ENCODE measurements around the gene MRPL9.

MRPL9 gene

GRCh38 chr1:151728151-151729054 is 34.9 kb downstream of the MRPL9 start:
- no peak overlapping the region for H3K4me3 ChIP-seq (ENCODE audit: low read length)
- no peak overlapping the region for H3K23ac ChIP-seq (ENCODE audit: low read length)
- no peaks in the 10 kb centered on the region for H3K36me3 ChIP-seq (ENCODE audit: control insufficient read depth, insufficient read depth, low read length)
- H3K4me2 ChIP-seq (ENCODE audit: low read length), result no peak overlapping the region
- no peak overlapping the region for H3K4ac ChIP-seq (ENCODE audit: low read depth, low read length)
- no peak overlapping the region for H3K18ac ChIP-seq (ENCODE audit: low read length)
- H3K27me3 ChIP-seq (ENCODE audit: insufficient read depth, low read length, poor library complexity), result no peaks in the 10 kb centered on the region
- H2BK15ac ChIP-seq (replicated peaks; ENCODE audit: low read depth), result no peak overlapping the region
- H2BK5ac ChIP-seq (ENCODE audit: low read length), result no peak overlapping the region
- H3K79me2 ChIP-seq (ENCODE audit: control insufficient read depth, insufficient read depth, low read length), result no peaks in the 10 kb centered on the region
- H3K4me1 ChIP-seq (ENCODE audit: control insufficient read depth, low read depth, low read length), result peaks cover 1% of the 10 kb centered on the region
- no peak overlapping the region for H3K9ac ChIP-seq (ENCODE audit: low read length)
- WGBS (ENCODE audit: extremely low coverage, insufficient coverage, low lambda C conversion rate), result no CpG with 5 or more reads among the region's 19 CpGs
- no peaks in the 10 kb centered on the region for H3K79me1 ChIP-seq (ENCODE audit: low read length)
- H4K5ac ChIP-seq (ENCODE audit: low read length), result no peak overlapping the region
- no peak overlapping the region for H2BK120ac ChIP-seq (ENCODE audit: low read depth, low read length)
- DNase-seq, result peak; percentile 62
- no peak overlapping the region for H2AK5ac ChIP-seq (ENCODE audit: low read length)
- H4K8ac ChIP-seq (ENCODE audit: low read depth, low read length), result no peak overlapping the region
- peak overlapping the region; percentile 1 for H3K56ac ChIP-seq (ENCODE audit: low read length)
- no peak overlapping the region for H3K27ac ChIP-seq (ENCODE audit: low read depth, low read length)

DNA sequence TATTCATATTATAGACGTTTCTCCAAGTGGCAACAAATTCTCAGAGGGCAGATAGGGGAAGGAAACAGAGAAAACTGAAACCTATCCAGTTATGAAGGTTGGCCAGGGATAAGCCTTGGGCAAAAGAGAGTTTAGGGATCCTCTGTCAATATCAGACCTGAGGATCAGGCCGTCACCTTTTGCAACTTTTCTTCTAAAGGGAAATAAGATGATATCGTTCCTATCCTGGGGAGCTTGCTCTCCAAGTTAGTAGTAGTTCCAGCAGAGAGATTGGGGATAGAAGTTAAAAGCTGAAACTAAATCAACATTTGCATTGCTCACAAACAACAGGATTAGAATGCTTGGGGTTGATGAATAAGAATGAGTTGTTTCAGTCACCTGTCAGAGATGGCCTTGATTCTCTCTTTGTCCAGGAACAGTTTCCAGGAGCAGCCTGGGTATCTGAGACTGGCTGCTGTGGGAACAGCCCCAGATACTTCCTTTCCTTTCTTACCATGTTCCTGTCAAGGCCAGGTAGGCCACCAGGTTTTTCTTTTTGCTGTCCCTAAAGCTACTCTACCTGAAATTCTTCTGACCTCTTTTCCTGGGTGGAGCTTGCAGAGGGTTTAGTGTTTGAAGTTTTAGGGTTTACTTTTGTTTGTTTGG is 39.4 kb downstream of the MRPL9 start:
- no peaks in the 10 kb centered on the region for H3K36me3 ChIP-seq (ENCODE audit: control insufficient read depth, insufficient read depth, low read length)

DNA sequence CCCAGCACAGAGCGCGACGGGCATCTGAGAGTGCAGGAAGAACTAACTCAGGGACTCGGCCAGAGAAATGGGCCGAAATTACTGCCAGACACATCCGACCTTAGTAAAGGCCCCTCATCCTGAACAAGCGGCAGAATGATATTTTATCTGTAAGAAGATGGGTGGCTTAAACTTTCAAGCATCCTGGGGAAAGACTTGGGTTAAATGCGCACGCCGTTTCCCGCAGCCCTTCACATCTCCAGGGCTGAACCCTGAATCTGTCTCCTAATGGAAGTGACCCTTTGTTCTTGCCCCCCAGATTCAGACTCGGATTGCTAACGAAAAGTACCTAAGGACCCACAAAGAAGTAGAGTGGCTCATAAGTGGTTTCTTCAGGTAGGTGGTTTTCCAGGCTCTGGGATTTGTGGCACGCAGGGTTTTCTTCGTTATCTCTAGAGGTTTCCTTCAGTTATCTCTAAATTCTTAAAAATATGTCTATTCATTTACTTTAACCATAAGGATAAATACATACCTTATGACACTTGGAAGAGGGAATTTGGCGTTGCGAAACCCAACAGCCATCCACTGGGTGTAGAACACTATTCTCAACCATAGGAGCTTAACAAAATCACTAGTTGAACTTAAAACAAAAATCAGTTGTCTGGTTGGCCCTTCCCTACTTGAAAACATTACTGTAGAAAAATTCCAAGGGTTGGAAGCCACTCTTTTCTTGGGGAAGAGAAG is 41.3 kb downstream of the MRPL9 start:
- Histone ChIP-seq H3K18ac (ENCODE audit: low read length) (no peak overlapping the region), H4K5ac (ENCODE audit: low read length) (no peak overlapping the region), H2BK15ac (replicated peaks; ENCODE audit: low read depth) (no peak overlapping the region), H2BK120ac (ENCODE audit: low read depth, low read length) (no peak overlapping the region), H3K9ac (ENCODE audit: low read length) (no peak overlapping the region), H3K56ac (ENCODE audit: low read length) (no peak overlapping the region), H3K4me1 (ENCODE audit: control insufficient read depth, low read depth, low read length) (peaks cover 2% of the 10 kb centered on the region), H3K79me1 (ENCODE audit: low read length) (no peaks in the 10 kb centered on the region), H2AK5ac (ENCODE audit: low read length) (no peak overlapping the region), H3K4me3 (ENCODE audit: low read length) (no peak overlapping the region), H3K4me2 (ENCODE audit: low read length) (peak overlapping the region; percentile 40), H3K79me2 (ENCODE audit: control insufficient read depth, insufficient read depth, low read length) (no peaks in the 10 kb centered on the region), H3K4ac (ENCODE audit: low read depth, low read length) (no peak overlapping the region), H3K27me3 (ENCODE audit: insufficient read depth, low read length, poor library complexity) (peaks cover 16% of the 10 kb centered on the region), H3K27ac (ENCODE audit: low read depth, low read length) (no peak overlapping the region), H2BK5ac (ENCODE audit: low read length) (no peak overlapping the region), H3K36me3 (ENCODE audit: control insufficient read depth, insufficient read depth, low read length) (no peaks in the 10 kb centered on the region), H3K23ac (ENCODE audit: low read length) (no peak overlapping the region), H4K8ac (ENCODE audit: low read depth, low read length) (no peak overlapping the region)
- DNase-seq, result no peak
- WGBS (ENCODE audit: extremely low coverage, insufficient coverage, low lambda C conversion rate), result no CpG with 5 or more reads among the region's 17 CpGs

More for the DNA sequence above, 39.4 kb downstream of the MRPL9 start:
- Histone ChIP-seq H3K79me1 (ENCODE audit: low read length) (no peaks in the 10 kb centered on the region), H3K56ac (ENCODE audit: low read length) (no peak overlapping the region), H3K4me3 (ENCODE audit: low read length) (no peak overlapping the region), H3K79me2 (ENCODE audit: control insufficient read depth, insufficient read depth, low read length) (no peaks in the 10 kb centered on the region), H3K4me1 (ENCODE audit: control insufficient read depth, low read depth, low read length) (peaks cover 3% of the 10 kb centered on the region), H3K27me3 (ENCODE audit: insufficient read depth, low read length, poor library complexity) (peaks cover 16% of the 10 kb centered on the region), H3K23ac (ENCODE audit: low read length) (no peak overlapping the region), H3K9ac (ENCODE audit: low read length) (no peak overlapping the region), H2BK5ac (ENCODE audit: low read length) (no peak overlapping the region), H3K18ac (ENCODE audit: low read length) (no peak overlapping the region), H3K27ac (ENCODE audit: low read depth, low read length) (no peak overlapping the region), H4K5ac (ENCODE audit: low read length) (no peak overlapping the region), H3K4ac (ENCODE audit: low read depth, low read length) (no peak overlapping the region), H4K8ac (ENCODE audit: low read depth, low read length) (no peak overlapping the region), H3K4me2 (ENCODE audit: low read length) (no peak overlapping the region), H2AK5ac (ENCODE audit: low read length) (no peak overlapping the region), H2BK15ac (replicated peaks; ENCODE audit: low read depth) (no peak overlapping the region), H2BK120ac (ENCODE audit: low read depth, low read length) (no peak overlapping the region)
- no CpG with 5 or more reads among the region's 3 CpGs for WGBS (ENCODE audit: extremely low coverage, insufficient coverage, low lambda C conversion rate)
- DNase-seq, result no peak

DNA sequence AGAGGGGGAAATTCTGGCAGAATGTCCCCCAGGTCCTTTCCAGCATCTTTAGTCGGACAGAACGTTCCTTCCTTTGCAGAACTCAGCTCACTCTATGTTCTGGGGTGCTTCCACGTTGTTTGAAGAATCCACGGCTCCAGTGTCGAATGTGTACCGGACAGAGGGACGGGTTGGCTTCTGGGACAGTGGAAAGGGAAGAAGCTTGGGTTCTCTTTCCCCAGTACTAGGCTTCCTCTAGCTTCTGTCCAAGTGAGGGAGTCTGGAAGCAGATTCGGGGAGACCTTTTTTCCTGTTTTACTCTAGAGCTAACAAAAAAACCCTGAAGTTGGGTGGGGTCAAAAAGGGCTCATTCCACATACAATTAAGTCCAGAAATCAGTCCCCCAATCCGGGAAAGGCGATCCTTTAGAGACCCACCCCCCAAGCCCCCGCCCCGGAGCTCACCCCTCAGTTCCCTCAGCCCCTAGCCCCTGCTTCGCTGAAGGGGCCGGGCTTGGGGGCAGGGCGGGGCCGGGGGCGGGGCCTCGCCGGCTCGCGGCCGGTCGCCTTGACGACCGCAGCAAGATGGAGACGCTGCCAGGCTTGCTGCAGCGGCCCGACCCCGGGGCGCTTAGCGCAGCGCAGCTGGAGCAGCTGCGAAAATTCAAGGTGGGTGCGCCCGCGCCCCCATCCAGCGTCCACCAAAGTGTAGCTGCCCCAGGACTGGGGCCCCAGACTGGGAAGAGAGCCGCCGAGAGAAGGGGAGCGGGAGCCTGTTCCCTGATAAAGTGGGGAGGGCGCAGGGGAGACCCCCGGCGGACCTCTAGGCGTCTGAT is 42.1 kb downstream of the MRPL9 start, which contains the start of gene RIIAD1:
Gene RIIAD1 (plus strand): TSS at position 549 of the 814 bp plus-strand sequence. CDS start 15 bp downstream, at position 564.
- no peak within 1 kb of the TSS for H3K9ac ChIP-seq (ENCODE audit: low read length)
- H3K4me2 ChIP-seq (ENCODE audit: low read length), result peak within 1 kb of the TSS; percentile 40
- no peak within 1 kb of the TSS for H4K5ac ChIP-seq (ENCODE audit: low read length)
- no peak within 1 kb of the TSS for H2BK5ac ChIP-seq (ENCODE audit: low read length)
- H3K27ac ChIP-seq (ENCODE audit: low read depth, low read length), result no peak within 1 kb of the TSS
- no peaks in the 10 kb centered on the region for H3K36me3 ChIP-seq (ENCODE audit: control insufficient read depth, insufficient read depth, low read length)
- H3K79me2 ChIP-seq (ENCODE audit: control insufficient read depth, insufficient read depth, low read length), result no peaks in the 10 kb centered on the region
- no peak within 1 kb of the TSS for H3K4ac ChIP-seq (ENCODE audit: low read depth, low read length)
- H3K56ac ChIP-seq (ENCODE audit: low read length), result no peak within 1 kb of the TSS
- no peak within 1 kb of the TSS for H2BK15ac ChIP-seq (replicated peaks; ENCODE audit: low read depth)
- H2AK5ac ChIP-seq (ENCODE audit: low read length), result no peak within 1 kb of the TSS
- H3K79me1 ChIP-seq (ENCODE audit: low read length), result no peaks in the 10 kb centered on the region
- no peak within 1 kb of the TSS for H3K23ac ChIP-seq (ENCODE audit: low read length)
- peaks cover 2% of the 10 kb centered on the region for H3K4me1 ChIP-seq (ENCODE audit: control insufficient read depth, low read depth, low read length)
- no peak within 1 kb of the TSS for H3K18ac ChIP-seq (ENCODE audit: low read length)
- peak within 1 kb of the TSS; percentile 23 for H3K4me3 ChIP-seq (ENCODE audit: low read length)
- WGBS (ENCODE audit: extremely low coverage, insufficient coverage, low lambda C conversion rate), result no CpG with 5 or more reads among the region's 44 CpGs
- DNase-seq, result peak; percentile 54
- peaks cover 16% of the 10 kb centered on the region for H3K27me3 ChIP-seq (ENCODE audit: insufficient read depth, low read length, poor library complexity)
- no peak within 1 kb of the TSS for H4K8ac ChIP-seq (ENCODE audit: low read depth, low read length)
- H2BK120ac ChIP-seq (ENCODE audit: low read depth, low read length), result no peak within 1 kb of the TSS

DNA sequence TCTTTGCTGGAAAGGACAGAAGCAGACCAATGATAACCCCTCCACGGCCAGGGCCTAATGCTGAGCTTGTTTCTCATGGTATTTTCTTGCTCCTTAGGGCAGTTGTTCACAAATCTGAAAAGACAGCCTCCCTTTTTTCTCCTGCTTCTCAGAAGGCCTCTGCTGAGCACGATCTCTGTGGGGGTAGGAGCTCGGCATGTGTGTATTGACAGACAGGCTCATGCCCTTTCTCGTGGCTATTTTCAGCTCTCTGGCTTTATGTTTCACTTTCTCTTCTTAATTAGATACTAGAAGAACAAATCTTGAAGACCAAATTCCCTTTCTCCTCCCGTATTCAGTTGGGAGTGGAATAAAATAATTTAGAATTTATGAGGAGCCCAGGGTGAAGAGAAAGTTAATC is 42.7 kb downstream of the MRPL9 start:
- no peak overlapping the region for H4K5ac ChIP-seq (ENCODE audit: low read length)
- H3K4ac ChIP-seq (ENCODE audit: low read depth, low read length), result no peak overlapping the region
- no peak overlapping the region for H3K4me2 ChIP-seq (ENCODE audit: low read length)
- no CpG with 5 or more reads among the region's 5 CpGs for WGBS (ENCODE audit: extremely low coverage, insufficient coverage, low lambda C conversion rate)
- H2BK120ac ChIP-seq (ENCODE audit: low read depth, low read length), result no peak overlapping the region
- H3K4me1 ChIP-seq (ENCODE audit: control insufficient read depth, low read depth, low read length), result peaks cover 2% of the 10 kb centered on the region
- H3K27ac ChIP-seq (ENCODE audit: low read depth, low read length), result no peak overlapping the region
- H2BK15ac ChIP-seq (replicated peaks; ENCODE audit: low read depth), result no peak overlapping the region
- H3K4me3 ChIP-seq (ENCODE audit: low read length), result no peak overlapping the region
- DNase-seq, result no peak
- no peaks in the 10 kb centered on the region for H3K36me3 ChIP-seq (ENCODE audit: control insufficient read depth, insufficient read depth, low read length)
- no peak overlapping the region for H3K56ac ChIP-seq (ENCODE audit: low read length)
- H4K8ac ChIP-seq (ENCODE audit: low read depth, low read length), result no peak overlapping the region
- no peak overlapping the region for H2BK5ac ChIP-seq (ENCODE audit: low read length)
- H3K79me2 ChIP-seq (ENCODE audit: control insufficient read depth, insufficient read depth, low read length), result no peaks in the 10 kb centered on the region
- H3K9ac ChIP-seq (ENCODE audit: low read length), result no peak overlapping the region
- peaks cover 16% of the 10 kb centered on the region for H3K27me3 ChIP-seq (ENCODE audit: insufficient read depth, low read length, poor library complexity)
- H3K23ac ChIP-seq (ENCODE audit: low read length), result no peak overlapping the region
- H3K79me1 ChIP-seq (ENCODE audit: low read length), result no peaks in the 10 kb centered on the region
- no peak overlapping the region for H3K18ac ChIP-seq (ENCODE audit: low read length)
- no peak overlapping the region for H2AK5ac ChIP-seq (ENCODE audit: low read length)
